Stomach (tissue), 9 donors: Measurements from ENCODE around the gene BHLHA15. TPM values are rescaled to one million over a fixed set of nuclear protein-coding genes. Genes with fewer than 3 reads are reported as not detected.
A peak's percentile ranks its signal among the peaks of the same experiment; 100 is the strongest.

Experiments
- DNase-seq, 2 donors: peaks; one replicate each; pipeline versions ENCODE4 v3.0.0 to v3.0.0-alpha.2; 2013 to 2019
- H3K27ac ChIP-seq, 5 donors: fragments of 200-600 bp in 4 of 5; sonication (generic) in 4 of 5; one replicate each; pipeline ENCODE4 v1.5.1; 2013 to 2019; ENCODE audit warnings: mild to moderate bottlenecking in 1 of 5, moderate library complexity in 1 of 5
- H3K27me3 ChIP-seq, 3 donors: fragments of 200-600 bp; sonication (generic); one replicate each; pipeline ENCODE4 v1.5.1; 2017 to 2019; ENCODE audit warnings: mixed run types in 1 of 3
- H3K36me3 ChIP-seq, 4 donors: fragments of 200-600 bp; sonication (generic); 1 replicate in 3 of 4; 2 replicates in 1 of 4; pipeline ENCODE4 v1.5.1; 2016 to 2019
- H3K4me1 ChIP-seq, 4 donors: fragments of 200-600 bp; sonication (generic); one replicate each; pipeline ENCODE4 v1.5.1; 2016 to 2019
- H3K4me3 ChIP-seq, 4 donors: fragments of 200-600 bp; sonication (generic) in 3 of 4; one replicate each; pipeline ENCODE4 v1.5.1; 2016 to 2019; ENCODE audit warnings: mild to moderate bottlenecking in 1 of 4
- H3K9me3 ChIP-seq, 4 donors: fragments of 200-600 bp; sonication (generic); one replicate each; pipeline ENCODE4 v1.5.1; 2016 to 2019
- CTCF ChIP-seq, 7 experiments: fragments of 450-650 bp in 4 of 7; fragments of 200-600 bp in 3 of 7; sonication (generic) in 3 of 7; IDR thresholded peaks; one replicate each; pipeline ENCODE4 v1.5.1; 2016 to 2019; ENCODE audit warnings: antibody characterized with exemption in 7 of 7, control low read depth in 2 of 7, mild to moderate bottlenecking in 1 of 7
- EP300 ChIP-seq: sonication (generic); formaldehyde crosslinking; IDR thresholded peaks from one replicate; pipeline ENCODE4 v1.6.1; 2017; ENCODE audit warnings: antibody characterized with exemption
- POLR2A ChIP-seq, 4 donors: fragments of 450-650 bp; IDR thresholded peaks; one replicate each; pipeline ENCODE4 v1.6.1; 2016; ENCODE audit warnings: antibody characterized with exemption in 4 of 4, control low read depth in 2 of 4, mild to moderate bottlenecking in 1 of 4, moderate library complexity in 1 of 4
- POLR2AphosphoS5 ChIP-seq, 3 donors: sonication (generic); formaldehyde crosslinking; IDR thresholded peaks; one replicate each; pipeline ENCODE4 v1.6.1; 2016; ENCODE audit warnings: antibody characterized with exemption in 3 of 3
- WGBS, 5 donors: extraction: QIAGEN DNeasy Blood & Tissue Kit in 3 of 5; methylation state at CpG; one replicate each; pipeline versions ENCODE4 v1.1.5 to v1.1.7; 2013 to 2018; 5-methylcytosine and 5-hydroxymethylcytosine counted together
- intact Hi-C: fragments of 100-400 bp; cut with DNase I; formaldehyde crosslinking; loops from one replicate; pipeline ENCODE4 v1.15.1; 2023; ENCODE audit warnings: low total_unique reads
- polyA plus RNA-seq, 3 donors: library from polyadenylated mRNA; stranded (reverse); fragments of 200-250 nt; gene quantifications; one replicate each; pipeline ENCODE4 v1.2.3, GENCODE V29; 2013
- total RNA-seq, 5 donors: library from RNA; depleted of rRNA; stranded (reverse); fragments of >200 nt; gene quantifications; one replicate each; pipeline versions ENCODE4 v1.1.0 to v1.2.3, GENCODE V29; 2014 to 2016
- donor health status: healthy with polysubstance abuse.
- donor health status: Bipolar disorder and iron deficiency.
- donor health status: healthy.

The BHLHA15 gene
- total and polyA plus RNA-seq, 8 donors, result 1.3 to 108 (median 11.3) TPM; not detected in 2

- no peak for DNase-seq
- intact Hi-C loops, result loop anchor here (5.0 kb wide), 2 partner anchors 62 to 147 kb away; partner anchors contain the start of gene LMTK2
- no peak overlapping the region for H3K4me3 ChIP-seq
- H3K27me3 ChIP-seq, result no peaks in the 10 kb centered on the region
- peaks cover 12 to 56% (median 42%) of the 10 kb centered on the region in 4 donors for H3K4me1 ChIP-seq
- WGBS, 5 donors, result 50 to 78% (median 55%) methylated on average over 5 of the region's 5 CpGs
- H3K9me3 ChIP-seq, result no peaks in the 10 kb centered on the region
- TF ChIP-seq EP300 (no peak), CTCF (IDR thresholded peaks at IDR 0.05) (peak in 1 of 7 experiments; percentile 31), POLR2A (IDR thresholded peaks at IDR 0.05) (no peak)
- H3K27ac ChIP-seq, result peak overlapping the region; percentile 16 to 77 (median 36)
- peaks cover 6 to 22% (median 16%) of the 10 kb centered on the region in 4 donors for H3K36me3 ChIP-seq
Measured at GRCh38 chr7:98168904-98169621, 42.2 kb upstream of the BHLHA15 start.

- DNase-seq, result no peak
- no peak for TF ChIP-seq CTCF (IDR thresholded peaks at IDR 0.05)
- no peak for TF ChIP-seq POLR2AphosphoS5 (IDR thresholded peaks at IDR 0.05)
- no peak for TF ChIP-seq EP300
- no peak for TF ChIP-seq POLR2A (IDR thresholded peaks at IDR 0.05)
- peaks cover 8 to 40% (median 33%) of the 10 kb centered on the region in 4 donors for H3K36me3 ChIP-seq
- no peaks in the 10 kb centered on the region for H3K9me3 ChIP-seq
- peaks cover 18 to 61% (median 38%) of the 10 kb centered on the region in 4 donors for H3K4me1 ChIP-seq
- H3K4me3 ChIP-seq, result no peak overlapping the region
- peak overlapping the region; percentile 36 to 77 (median 42) for H3K27ac ChIP-seq
- 78 to 90% (median 81%) methylated on average over 8 of the region's 8 CpGs for WGBS, 5 donors
- intact Hi-C loops, result no loop called here
- H3K27me3 ChIP-seq, result no peaks in the 10 kb centered on the region
Measured at GRCh38 chr7:98170966-98171365, 40.3 kb upstream of the BHLHA15 start.

- DNase-seq, result no peak
- TF ChIP-seq EP300 (no peak), POLR2AphosphoS5 (IDR thresholded peaks at IDR 0.05) (no peak), POLR2A (IDR thresholded peaks at IDR 0.05) (no peak), CTCF (IDR thresholded peaks at IDR 0.05) (no peak)
- Histone ChIP-seq H3K36me3 (peaks cover 8 to 40% (median 33%) of the 10 kb centered on the region in 4 donors), H3K4me3 (no peak overlapping the region), H3K27ac (peak overlapping the region in 3 of 5 donors; percentile 2 to 77 (median 11)), H3K9me3 (no peaks in the 10 kb centered on the region), H3K4me1 (peaks cover 18 to 58% (median 39%) of the 10 kb centered on the region in 4 donors), H3K27me3 (no peaks in the 10 kb centered on the region)
- intact Hi-C loops, result no loop called here
- 94 to 97% (median 96%) methylated on average over 23 to 24 of the region's 24 CpGs for WGBS, 5 donors
Measured at GRCh38 chr7:98171449-98171848, 39.8 kb upstream of the BHLHA15 start.

- no peak overlapping the region for H3K4me3 ChIP-seq
- H3K27ac ChIP-seq, result peak overlapping the region; percentile 5 to 78 (median 47)
- H3K27me3 ChIP-seq, result no peaks in the 10 kb centered on the region
- peak in 2 of 3 donors; percentile 40 to 52 for TF ChIP-seq POLR2AphosphoS5 (IDR thresholded peaks at IDR 0.05)
- no peak for TF ChIP-seq POLR2A (IDR thresholded peaks at IDR 0.05)
- TF ChIP-seq EP300, result no peak
- TF ChIP-seq CTCF (IDR thresholded peaks at IDR 0.05), result no peak
- DNase-seq, result peak; percentile 12 to 86
- peaks cover 26 to 68% (median 40%) of the 10 kb centered on the region in 4 donors for H3K4me1 ChIP-seq
- 64 to 82% (median 69%) methylated on average over 20 of the region's 20 CpGs for WGBS, 5 donors
- intact Hi-C loops, result no loop called here
- H3K36me3 ChIP-seq, result peaks cover 8 to 53% (median 40%) of the 10 kb centered on the region in 4 donors
- H3K9me3 ChIP-seq, result no peaks in the 10 kb centered on the region
Measured at GRCh38 chr7:98174334-98175259, 36.6 kb upstream of the BHLHA15 start.
